Mesendoderm (in vitro differentiated cells): ENCODE data around the gene WWTR1.

Experiments
- DNase-seq: peaks from one replicate; pipeline ENCODE4 v3.0.0; 2013
- H2AK5ac ChIP-seq: 2 replicates; pipeline ENCODE4 v1.6.1; 2013; ENCODE audit warnings: low read length, inconsistent platforms
- H2BK120ac ChIP-seq: 2 replicates; pipeline ENCODE4 v1.6.1; 2013; ENCODE audit warnings: low read depth, mild to moderate bottlenecking, low read length, moderate library complexity, mixed read lengths
- H2BK15ac ChIP-seq: replicated peaks from 2 replicates; pipeline ENCODE4 v1.6.1; 2013; ENCODE audit warnings: low read depth, mild to moderate bottlenecking, moderate library complexity
- H2BK5ac ChIP-seq: 2 replicates; pipeline ENCODE4 v1.6.1; 2013; ENCODE audit warnings: low read length, inconsistent platforms
- H3K18ac ChIP-seq: 2 replicates; pipeline ENCODE4 v1.6.1; 2013; ENCODE audit warnings: mild to moderate bottlenecking, low read length, mixed read lengths
- H3K23ac ChIP-seq: one replicate; pipeline ENCODE4 v1.6.1; 2013; ENCODE audit warnings: low read length
- H3K27ac ChIP-seq: 2 replicates; pipeline ENCODE4 v1.5.1; 2013; ENCODE audit warnings: low read depth, mild to moderate bottlenecking, inconsistent platforms, low read length, moderate library complexity
- H3K27me3 ChIP-seq: 2 replicates; pipeline ENCODE4 v1.6.1; 2013; ENCODE audit warnings: low read length, control low read depth, mild to moderate bottlenecking, inconsistent platforms; ENCODE audit not compliant: insufficient read depth, poor library complexity
- H3K36me3 ChIP-seq: 2 replicates; pipeline ENCODE4 v1.6.1; 2013; ENCODE audit warnings: low read length, inconsistent platforms; ENCODE audit not compliant: control insufficient read depth, insufficient read depth
- H3K4ac ChIP-seq: one replicate; pipeline ENCODE4 v1.6.1; 2013; ENCODE audit warnings: low read depth, mild to moderate bottlenecking, low read length, moderate library complexity
- H3K4me1 ChIP-seq: 2 replicates; pipeline ENCODE4 v1.6.1; 2013; ENCODE audit warnings: low read depth, low read length, inconsistent platforms; ENCODE audit not compliant: control insufficient read depth
- H3K4me2 ChIP-seq: 2 replicates; pipeline ENCODE4 v1.6.1; 2013; ENCODE audit warnings: low read length
- H3K4me3 ChIP-seq: 2 replicates; pipeline ENCODE4 v1.5.1; 2013; ENCODE audit warnings: mild to moderate bottlenecking, low read length
- H3K56ac ChIP-seq: one replicate; pipeline ENCODE4 v1.6.1; 2013; ENCODE audit warnings: low read length
- H3K79me1 ChIP-seq: 2 replicates; pipeline ENCODE4 v1.6.1; 2013; ENCODE audit warnings: low read length, inconsistent platforms
- H3K79me2 ChIP-seq: 2 replicates; pipeline ENCODE4 v1.6.1; 2013; ENCODE audit warnings: mild to moderate bottlenecking, low read length; ENCODE audit not compliant: control insufficient read depth, insufficient read depth
- H3K9ac ChIP-seq: 2 replicates; pipeline ENCODE4 v1.6.1; 2013; ENCODE audit warnings: low read length, inconsistent platforms
- H4K5ac ChIP-seq: one replicate; pipeline ENCODE4 v1.6.1; 2013; ENCODE audit warnings: low read length
- H4K8ac ChIP-seq: one replicate; pipeline ENCODE4 v1.6.1; 2013; ENCODE audit warnings: low read depth, mild to moderate bottlenecking, control low read depth, low read length, moderate library complexity
- WGBS: extraction: QIAGEN DNeasy Blood & Tissue Kit; methylation state at CpG from one replicate; pipeline ENCODE4 v1.1.7; 2013; ENCODE audit warnings: low lambda C conversion rate, missing lambda C conversion rate; ENCODE audit not compliant: insufficient coverage; ENCODE audit errors: extremely low coverage; 5-methylcytosine and 5-hydroxymethylcytosine counted together

WWTR1 gene

DNA sequence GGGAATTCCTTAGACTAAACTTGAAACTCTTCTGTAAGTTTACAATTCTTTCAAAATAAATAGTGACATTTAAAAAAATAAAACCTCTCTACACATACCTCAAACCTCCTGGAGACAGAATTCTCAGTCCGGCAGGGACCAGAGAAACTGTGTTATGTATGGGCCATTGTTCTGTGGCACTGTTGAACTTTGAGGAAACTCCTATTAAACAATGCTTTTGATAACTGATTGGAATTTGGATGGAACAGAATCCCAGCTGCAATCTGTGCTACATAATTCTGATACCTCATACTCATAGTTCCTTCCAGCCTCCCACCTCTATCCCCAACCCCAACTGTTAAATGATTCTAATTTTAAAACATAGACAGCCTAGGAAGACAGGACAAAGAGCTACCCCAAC lies 98.3 kb downstream of the WWTR1 start:
- H3K27ac ChIP-seq: no peak overlapping the region
- WGBS: no CpG with 5 or more reads among the region's 1 CpG
- no peak overlapping the region for H4K8ac ChIP-seq
- H2BK15ac ChIP-seq: no peak overlapping the region
- no peak overlapping the region for H2AK5ac ChIP-seq
- no peaks in the 10 kb centered on the region for H3K79me2 ChIP-seq
- no peak overlapping the region for H3K23ac ChIP-seq
- peaks cover 11% of the 10 kb centered on the region for H3K4me1 ChIP-seq
- H3K18ac ChIP-seq: no peak overlapping the region
- no peak overlapping the region for H2BK5ac ChIP-seq
- no peak overlapping the region for H3K4ac ChIP-seq
- no peak overlapping the region for H3K56ac ChIP-seq
- no peak overlapping the region for H3K9ac ChIP-seq
- no peaks in the 10 kb centered on the region for H3K36me3 ChIP-seq
- no peak overlapping the region for H3K4me2 ChIP-seq
- H3K27me3 ChIP-seq: no peaks in the 10 kb centered on the region
- no peak overlapping the region for H3K4me3 ChIP-seq
- H4K5ac ChIP-seq: no peak overlapping the region
- peaks cover 6% of the 10 kb centered on the region for H3K79me1 ChIP-seq
- no peak overlapping the region for H2BK120ac ChIP-seq
- DNase-seq: no peak

DNA sequence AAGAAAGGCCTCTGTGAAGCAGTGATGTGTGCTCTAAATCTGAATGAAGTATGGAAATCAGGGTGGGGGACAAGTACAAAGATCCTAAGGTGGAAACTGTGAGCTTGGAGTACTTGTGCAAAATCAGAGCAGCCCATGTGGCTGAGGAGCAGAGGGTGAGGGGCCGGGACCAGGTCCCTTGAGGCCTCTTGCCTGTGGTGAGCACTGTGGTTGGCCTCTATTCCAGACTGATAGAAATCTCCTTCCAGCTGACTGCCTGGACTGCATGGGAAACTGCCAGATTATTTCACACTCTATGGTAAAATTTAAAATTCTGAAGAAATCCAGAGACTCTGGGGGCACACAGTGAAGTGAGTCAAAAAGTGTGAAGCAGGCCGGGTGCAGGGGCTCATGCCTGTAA lies 101.9 kb downstream of the WWTR1 start:
- H3K4me1 ChIP-seq: peaks cover 17% of the 10 kb centered on the region
- no peaks in the 10 kb centered on the region for H3K79me2 ChIP-seq
- H2AK5ac ChIP-seq: peak overlapping the region; percentile 46
- no peak overlapping the region for H3K4ac ChIP-seq
- peak overlapping the region; percentile 31 for H3K9ac ChIP-seq
- H3K27me3 ChIP-seq: no peaks in the 10 kb centered on the region
- H3K36me3 ChIP-seq: no peaks in the 10 kb centered on the region
- peaks cover 6% of the 10 kb centered on the region for H3K79me1 ChIP-seq
- no peak overlapping the region for H3K23ac ChIP-seq
- no peak overlapping the region for H3K4me2 ChIP-seq
- H3K4me3 ChIP-seq: no peak overlapping the region
- no peak overlapping the region for H3K56ac ChIP-seq
- peak overlapping the region; percentile 63 for H3K18ac ChIP-seq
- DNase-seq: peak; percentile 28
- WGBS: no CpG with 5 or more reads among the region's 2 CpGs
- H2BK120ac ChIP-seq: no peak overlapping the region
- no peak overlapping the region for H4K5ac ChIP-seq
- no peak overlapping the region for H4K8ac ChIP-seq
- peak overlapping the region; percentile 58 for H2BK5ac ChIP-seq
- no peak overlapping the region for H3K27ac ChIP-seq
- no peak overlapping the region for H2BK15ac ChIP-seq

DNA sequence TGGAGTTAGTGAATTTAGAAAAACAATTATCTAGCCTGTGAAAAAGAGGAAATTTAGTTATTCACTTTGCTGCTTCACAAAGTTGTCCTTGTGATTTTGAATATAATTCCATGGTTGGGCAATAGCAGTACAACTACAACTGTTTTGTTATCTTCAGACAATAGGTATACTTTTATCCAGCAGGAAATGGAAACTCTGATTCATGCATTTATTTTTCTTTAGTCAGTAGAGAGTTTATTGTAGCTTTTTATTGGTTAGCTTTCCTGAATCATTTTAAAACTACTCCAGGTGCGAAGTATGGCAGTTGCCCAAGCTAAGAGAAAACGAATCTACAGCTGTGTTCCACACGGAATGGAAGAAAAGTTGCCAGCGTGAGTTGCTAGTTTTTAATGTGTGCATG lies 103.0 kb downstream of the WWTR1 start:
- no peak overlapping the region for H3K23ac ChIP-seq
- no peak overlapping the region for H3K4me3 ChIP-seq
- H2BK5ac ChIP-seq: no peak overlapping the region
- no peak overlapping the region for H2BK15ac ChIP-seq
- no peaks in the 10 kb centered on the region for H3K79me2 ChIP-seq
- H2BK120ac ChIP-seq: no peak overlapping the region
- no peak overlapping the region for H4K8ac ChIP-seq
- peaks cover 4% of the 10 kb centered on the region for H3K79me1 ChIP-seq
- H3K27ac ChIP-seq: peak overlapping the region; percentile 60
- no peak overlapping the region for H3K18ac ChIP-seq
- H3K4me1 ChIP-seq: peaks cover 17% of the 10 kb centered on the region
- no peak for DNase-seq
- H3K27me3 ChIP-seq: no peaks in the 10 kb centered on the region
- H4K5ac ChIP-seq: no peak overlapping the region
- H3K36me3 ChIP-seq: no peaks in the 10 kb centered on the region
- no peak overlapping the region for H3K4me2 ChIP-seq
- H3K56ac ChIP-seq: no peak overlapping the region
- H3K4ac ChIP-seq: no peak overlapping the region
- no peak overlapping the region for H3K9ac ChIP-seq
- no peak overlapping the region for H2AK5ac ChIP-seq
- no CpG with 5 or more reads among the region's 4 CpGs for WGBS

- Histone ChIP-seq H3K4me3 (no peak overlapping the region), H4K8ac (no peak overlapping the region), H3K4me1 (peaks cover 19% of the 10 kb centered on the region), H4K5ac (no peak overlapping the region), H2AK5ac (no peak overlapping the region), H3K18ac (peak overlapping the region; percentile 75), H3K36me3 (no peaks in the 10 kb centered on the region), H2BK120ac (no peak overlapping the region), H3K79me1 (peaks cover 4% of the 10 kb centered on the region), H2BK15ac (no peak overlapping the region), H3K79me2 (no peaks in the 10 kb centered on the region), H3K27ac (peak overlapping the region; percentile 41), H3K4me2 (no peak overlapping the region), H3K9ac (no peak overlapping the region), H3K27me3 (no peaks in the 10 kb centered on the region), H3K4ac (peak overlapping the region; percentile 36), H2BK5ac (no peak overlapping the region), H3K56ac (peak overlapping the region; percentile 30), H3K23ac (peak overlapping the region; percentile 71)
- no CpG with 5 or more reads among the region's 13 CpGs for WGBS
- DNase-seq: peak; percentile 54
Observed at GRCh38 chr3:149553781-149554451, 103.9 kb downstream of the WWTR1 start.

DNA sequence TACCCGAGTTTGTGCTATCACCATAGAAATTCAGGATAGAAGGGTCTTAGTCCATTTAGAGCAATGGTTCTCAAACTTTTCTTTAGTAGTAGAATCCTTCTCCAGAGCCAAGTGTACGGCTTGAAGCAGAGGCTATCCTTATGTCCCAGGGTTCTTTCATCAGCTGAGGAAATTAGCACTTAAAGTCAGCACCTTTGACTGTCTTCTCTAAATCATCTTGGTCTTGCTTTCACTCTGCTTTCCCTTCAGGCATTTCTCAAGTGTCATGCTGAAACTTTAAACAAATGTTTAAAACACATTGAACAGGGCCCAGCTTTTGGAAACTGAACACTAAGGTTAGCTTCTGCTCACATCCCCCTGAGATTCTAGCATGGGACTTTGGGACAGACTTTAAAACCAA lies 105.1 kb downstream of the WWTR1 start:
- WGBS: no CpG with 5 or more reads among the region's 2 CpGs
- Histone ChIP-seq H4K5ac (no peak overlapping the region), H2BK5ac (no peak overlapping the region), H3K4me1 (peaks cover 20% of the 10 kb centered on the region), H3K36me3 (no peaks in the 10 kb centered on the region), H2BK120ac (no peak overlapping the region), H3K79me1 (peaks cover 2% of the 10 kb centered on the region), H4K8ac (no peak overlapping the region), H3K27ac (no peak overlapping the region), H3K27me3 (no peaks in the 10 kb centered on the region), H3K79me2 (no peaks in the 10 kb centered on the region), H3K9ac (no peak overlapping the region), H3K56ac (no peak overlapping the region), H3K4ac (no peak overlapping the region), H2AK5ac (no peak overlapping the region), H3K4me3 (no peak overlapping the region), H3K18ac (no peak overlapping the region), H3K23ac (no peak overlapping the region), H2BK15ac (no peak overlapping the region), H3K4me2 (no peak overlapping the region)
- no peak for DNase-seq

GRCh38 chr3:149551500-149551899 lies 106.3 kb downstream of the WWTR1 start:
- no peak overlapping the region for H2AK5ac ChIP-seq
- no peaks in the 10 kb centered on the region for H3K27me3 ChIP-seq
- no peak overlapping the region for H3K56ac ChIP-seq
- no peak overlapping the region for H3K27ac ChIP-seq
- no peak for DNase-seq
- no peak overlapping the region for H2BK15ac ChIP-seq
- no peak overlapping the region for H3K4ac ChIP-seq
- H3K79me1 ChIP-seq: peaks cover 2% of the 10 kb centered on the region
- H3K36me3 ChIP-seq: no peaks in the 10 kb centered on the region
- no peak overlapping the region for H2BK5ac ChIP-seq
- H3K4me3 ChIP-seq: no peak overlapping the region
- no peak overlapping the region for H3K18ac ChIP-seq
- no peak overlapping the region for H3K23ac ChIP-seq
- H3K4me2 ChIP-seq: no peak overlapping the region
- H4K8ac ChIP-seq: no peak overlapping the region
- H3K9ac ChIP-seq: no peak overlapping the region
- no peak overlapping the region for H4K5ac ChIP-seq
- H3K4me1 ChIP-seq: peaks cover 20% of the 10 kb centered on the region
- H3K79me2 ChIP-seq: no peaks in the 10 kb centered on the region
- H2BK120ac ChIP-seq: no peak overlapping the region
